IMR-90 (cell line): Measurements from ENCODE around the gene ZNF586. TPM values are rescaled to one million over a fixed set of nuclear protein-coding genes. Genes with fewer than 3 reads are reported as not detected.

Source experiments
- ATAC-seq: fragments of 200-7000 bp; cut with Tn5 transposase; 2 replicates; pipeline ENCODE4 v1.9.1; 2020; ENCODE audit warnings: low read depth, mild to moderate bottlenecking, moderate library complexity
- BruUV-seq: library from RNA; stranded (reverse); fragments of 400-500 nt; replicated peaks from 2 replicates; lab custom pipeline; 2021; lab: Mats Ljungman, UMichigan
- CTCF ChIA-PET: fragments of 300-600 bp; formaldehyde crosslinking; extraction: SDS; loops from one replicate; lab custom pipeline; 2021; ENCODE audit warnings: antibody characterized with exemption; lab: Yijun Ruan, JAX
- POLR2A ChIA-PET: fragments of 300-600 bp; sonication (Branson Sonifier 250); formaldehyde crosslinking; loops from one replicate; lab custom pipeline; 2022; ENCODE audit warnings: antibody characterized with exemption; ENCODE audit not compliant: unreplicated experiment; lab: Charles Lee
- DNase-seq: peaks from one replicate; pipeline ENCODE4 v3.0.0; 2013
- H2AFZ ChIP-seq: replicated peaks from 2 replicates; pipeline ENCODE3; 2013; ENCODE audit warnings: low read length, mild to moderate bottlenecking; ENCODE audit not compliant: poor library complexity
- H2AK5ac ChIP-seq: 2 replicates; pipeline ENCODE4 v1.6.1; 2013; ENCODE audit warnings: low read depth, low read length, inconsistent platforms
- H2AK9ac ChIP-seq: replicated peaks from 2 replicates; pipeline ENCODE3; 2013; ENCODE audit warnings: mild to moderate bottlenecking, low read depth, low read length, moderate library complexity; ENCODE audit not compliant: poor library complexity
- H2BK120ac ChIP-seq: 2 replicates; pipeline ENCODE4 v1.6.1; 2013; ENCODE audit warnings: low read depth, low read length, inconsistent platforms
- H2BK15ac ChIP-seq: 3 replicates; pipeline ENCODE4 v1.6.1; 2013; ENCODE audit warnings: low read depth, low read length, inconsistent platforms
- H2BK20ac ChIP-seq: 2 replicates; pipeline ENCODE4 v1.6.1; 2013; ENCODE audit warnings: low read depth, mild to moderate bottlenecking, inconsistent platforms, low read length, moderate library complexity
- H2BK5ac ChIP-seq: 2 replicates; pipeline ENCODE4 v1.6.1; 2013; ENCODE audit warnings: mild to moderate bottlenecking, low read depth, low read length, inconsistent platforms; ENCODE audit not compliant: poor library complexity, severe bottlenecking
- H3K14ac ChIP-seq: replicated peaks from 2 replicates; pipeline ENCODE4 v1.6.1; 2013; ENCODE audit warnings: low read depth, low read length, inconsistent platforms
- H3K18ac ChIP-seq: 2 replicates; pipeline ENCODE4 v1.6.1; 2013; ENCODE audit warnings: low read depth, low read length, control low read depth
- H3K23ac ChIP-seq: 2 replicates; pipeline ENCODE4 v1.6.1; 2013; ENCODE audit warnings: low read depth, low read length, inconsistent platforms
- H3K27ac ChIP-seq: 2 replicates; pipeline ENCODE4 v1.5.1; 2013; ENCODE audit warnings: mild to moderate bottlenecking, control low read depth, low read length; ENCODE audit not compliant: insufficient read depth
- H3K27me3 ChIP-seq: 2 replicates; pipeline ENCODE4 v1.6.1; 2013; ENCODE audit warnings: low read length; ENCODE audit not compliant: control insufficient read depth, insufficient read depth
- H3K36me3 ChIP-seq: 2 replicates; pipeline ENCODE4 v1.6.1; 2013; ENCODE audit warnings: low read length, mixed read lengths; ENCODE audit not compliant: control insufficient read depth, insufficient read depth
- H3K4ac ChIP-seq: 2 replicates; pipeline ENCODE4 v1.6.1; 2013; ENCODE audit warnings: low read depth, low read length, inconsistent platforms
- H3K4me1 ChIP-seq: 2 replicates; pipeline ENCODE4 v1.6.1; 2013; ENCODE audit warnings: low read length, mixed read lengths; ENCODE audit not compliant: control insufficient read depth, insufficient read depth
- H3K4me2 ChIP-seq: 2 replicates; pipeline ENCODE4 v1.6.1; 2013; ENCODE audit warnings: low read depth, mild to moderate bottlenecking, control low read depth, low read length, moderate library complexity
- H3K4me3 ChIP-seq: 2 replicates; pipeline ENCODE4 v1.5.1; 2013; ENCODE audit warnings: low read depth, mild to moderate bottlenecking, control low read depth, low read length, moderate library complexity; ENCODE audit not compliant: insufficient read depth
- H3K56ac ChIP-seq: 2 replicates; pipeline ENCODE4 v1.6.1; 2013; ENCODE audit warnings: low read length, inconsistent platforms; ENCODE audit not compliant: insufficient read depth; ENCODE audit errors: extremely low read depth
- H3K79me1 ChIP-seq, 2 experiments: 2 replicates each; pipeline ENCODE4 v1.6.1; 2013; ENCODE audit warnings: low read length in 2 of 2, inconsistent platforms in 1 of 2, low read depth in 1 of 2
- H3K9ac ChIP-seq: 2 replicates; pipeline ENCODE4 v1.6.1; 2013; ENCODE audit warnings: low read depth, low read length, control low read depth
- H3K9me1 ChIP-seq: 2 replicates; pipeline ENCODE4 v1.6.1; 2013; ENCODE audit warnings: low read length, inconsistent platforms; ENCODE audit not compliant: insufficient read depth
- H3K9me3 ChIP-seq: 2 replicates; pipeline ENCODE4 v1.6.1; 2013; ENCODE audit warnings: low read length; ENCODE audit not compliant: control insufficient read depth, insufficient read depth
- H4K20me1 ChIP-seq: 2 replicates; pipeline ENCODE4 v1.6.1; 2013; ENCODE audit warnings: low read length, inconsistent platforms; ENCODE audit not compliant: insufficient read depth
- H4K5ac ChIP-seq: 2 replicates; pipeline ENCODE4 v1.6.1; 2013; ENCODE audit warnings: mild to moderate bottlenecking, low read depth, low read length, control low read depth
- H4K8ac ChIP-seq, 2 experiments: 2 replicates each; pipeline ENCODE4 v1.6.1; 2013; ENCODE audit warnings: low read depth in 2 of 2, low read length in 2 of 2, control low read depth in 1 of 2, inconsistent platforms in 1 of 2
- H4K91ac ChIP-seq: 2 replicates; pipeline ENCODE4 v1.6.1; 2013; ENCODE audit warnings: low read depth, low read length, inconsistent platforms; ENCODE audit not compliant: insufficient read depth
- BHLHE40 ChIP-seq: fragments of 150-350 bp; IDR thresholded peaks from 2 replicates; pipeline ENCODE4 v1.6.1; 2016; ENCODE audit warnings: mild to moderate bottlenecking, low read depth, low read length
- CEBPB ChIP-seq: IDR thresholded peaks from 2 replicates; pipeline ENCODE4 v1.6.1; 2012; ENCODE audit warnings: low read depth, low read length, improper control_type of control experiment
- CHD1 ChIP-seq: IDR thresholded peaks from 2 replicates; pipeline ENCODE4 v1.6.1; 2012; ENCODE audit warnings: low read depth, low read length, improper control_type of control experiment
- ELK1 ChIP-seq: fragments of 150-350 bp; IDR thresholded peaks from 2 replicates; pipeline ENCODE4 v1.6.1; 2016; ENCODE audit warnings: low read depth, mild to moderate bottlenecking, low read length, moderate library complexity, borderline replicate concordance
- FOS ChIP-seq: fragments of 150-350 bp; IDR thresholded peaks from 2 replicates; pipeline ENCODE4 v1.6.1; 2016; ENCODE audit warnings: low read depth, low read length
- MAFK ChIP-seq: IDR thresholded peaks from 2 replicates; pipeline ENCODE4 v1.6.1; 2012; ENCODE audit warnings: low read depth, low read length, improper control_type of control experiment
- MAZ ChIP-seq: IDR thresholded peaks from 2 replicates; pipeline ENCODE4 v1.6.1; 2012; ENCODE audit warnings: low read depth, mild to moderate bottlenecking, low read length, improper control_type of control experiment, moderate library complexity, borderline replicate concordance
- MXI1 ChIP-seq: IDR thresholded peaks from 2 replicates; pipeline ENCODE4 v1.6.1; 2012; ENCODE audit warnings: low read depth, mild to moderate bottlenecking, low read length, moderate library complexity, borderline replicate concordance
- NFE2L2 ChIP-seq: fragments of 150-350 bp; IDR thresholded peaks from 2 replicates; pipeline ENCODE4 v1.6.1; 2016; ENCODE audit warnings: low read depth, mild to moderate bottlenecking, low read length
- POLR2A ChIP-seq: IDR thresholded peaks from 2 replicates; pipeline ENCODE4 v1.6.1; 2012; ENCODE audit warnings: mild to moderate bottlenecking, low read depth, low read length
- RAD21 ChIP-seq: IDR thresholded peaks from 2 replicates; pipeline ENCODE4 v1.6.1; 2012; ENCODE audit warnings: low read length, improper control_type of control experiment
- RCOR1 ChIP-seq: IDR thresholded peaks from 2 replicates; pipeline ENCODE4 v1.6.1; 2012; ENCODE audit warnings: mild to moderate bottlenecking, low read length, improper control_type of control experiment; ENCODE audit not compliant: insufficient replicate concordance
- RFX5 ChIP-seq: IDR thresholded peaks from 2 replicates; pipeline ENCODE4 v1.8.0; 2012; ENCODE audit warnings: low read depth, mild to moderate bottlenecking, low read length, moderate library complexity
- SMC3 ChIP-seq: fragments of 150-350 bp; IDR thresholded peaks from 2 replicates; pipeline ENCODE4 v1.6.1; 2016; ENCODE audit warnings: low read depth, mild to moderate bottlenecking, antibody characterized with exemption, low read length, moderate library complexity
- WGBS, 2 experiments: methylation state at CpG; one replicate each; pipeline versions ENCODE4 v1.1.5 to v1.1.7; 2013; ENCODE audit warnings: missing lambda C conversion rate in 2 of 2; ENCODE audit not compliant: insufficient read length in 1 of 2; ENCODE audit errors: extremely low coverage in 2 of 2; 5-methylcytosine and 5-hydroxymethylcytosine counted together
- dilution Hi-C: fragments of 300-500 bp; cut with HindIII; formaldehyde crosslinking; loops from one replicate; pipeline ENCODE4 v1.14.3; 2018; ENCODE audit warnings: low sequenced_read_pairs; ENCODE audit not compliant: unreplicated experiment
- in situ Hi-C: fragments of 300-500 bp; cut with MboI; formaldehyde crosslinking; loops from 3 replicates; pipeline ENCODE4 v1.14.3; 2019; ENCODE audit warnings: low sequenced_read_pairs, inconsistent platforms, mixed read lengths
- intact Hi-C: fragments of 100-400 bp; cut with micrococcal nuclease; formaldehyde crosslinking; loops from 2 replicates; pipeline ENCODE4 v1.10.0; 2022
- polyA plus RNA-seq, 3 experiments: library from polyadenylated mRNA; depleted of rRNA; stranded (reverse); fragments of >200 nt; gene quantifications; 2 replicates each; pipeline ENCODE4 v1.2.3, GENCODE V29; 2012; ENCODE audit warnings: low replicate concordance in 1 of 3
- total RNA-seq: library from RNA; depleted of rRNA; stranded (reverse); fragments of >200 nt; gene quantifications from 2 replicates; pipeline ENCODE4 v1.2.3, GENCODE V29; 2012
- TF ChIP-seq, protein P1 (sequence below): conservative IDR thresholded peaks from 2 replicates; pipeline ENCODE4 v1.5.1; 2012; ENCODE audit warnings: mild to moderate bottlenecking, low read depth, low read length, improper control_type of control experiment
- TF ChIP-seq, protein P2 (sequence below): fragments of 150-350 bp; IDR thresholded peaks from 2 replicates; pipeline ENCODE4 v1.6.1; 2017; ENCODE audit warnings: mild to moderate bottlenecking, antibody characterized with exemption, low read length, low read depth

Gene ZNF586
- total and polyA plus RNA-seq, 2 of the 4 experiments (the other 2 are of a cell fraction), result 5.6 to 18.6 TPM

GRCh38 chr19:57825511-57825910, 56.0 kb downstream of the ZNF586 start:
- Histone ChIP-seq H3K9me3 (no peaks in the 10 kb centered on the region), H4K91ac (no peak overlapping the region), H3K23ac (no peak overlapping the region), H4K20me1 (peaks cover 34% of the 10 kb centered on the region), H2BK20ac (no peak overlapping the region), H3K36me3 (peaks cover 5% of the 10 kb centered on the region), H3K4me1 (peaks cover 13% of the 10 kb centered on the region), H3K18ac (no peak overlapping the region), H2AFZ (no peak overlapping the region), H3K27me3 (no peaks in the 10 kb centered on the region), H3K4me3 (no peak overlapping the region), H3K79me1 (peaks cover 10 to 73% of the 10 kb centered on the region in 2 experiments), H4K8ac (no peak overlapping the region), H2BK5ac (no peak overlapping the region), H2AK5ac (no peak overlapping the region), H2BK120ac (no peak overlapping the region), H2AK9ac (no peak overlapping the region), H3K9me1 (peaks cover 12% of the 10 kb centered on the region), H4K5ac (no peak overlapping the region), H3K4ac (no peak overlapping the region), H3K4me2 (no peak overlapping the region), H3K9ac (no peak overlapping the region), H2BK15ac (no peak overlapping the region), H3K14ac (no peak overlapping the region), H3K27ac (no peak overlapping the region), H3K56ac (no peak overlapping the region)
- WGBS, 2 experiments, result no CpG with 5 or more reads among the region's 6 CpGs
- DNase-seq (no peak), ATAC-seq (no peak)
- ChIA-PET CTCF (no interaction called here), POLR2A (no interaction called here)
- no TSS peak for BruUV-seq
- in situ Hi-C loops, result no loop called here
- intact Hi-C loops, result no loop called here
- dilution Hi-C loops, result no loop called here
- TF ChIP-seq ELK1, result no peak
- TF ChIP-seq FOS, result no peak
- TF ChIP-seq POLR2A, result no peak
- no peak for TF ChIP-seq RFX5
- no peak for TF ChIP-seq NFE2L2
- no peak for TF ChIP-seq CHD1
- TF ChIP-seq SMC3, result no peak
- TF ChIP-seq RCOR1, result no peak
- TF ChIP-seq MXI1, result no peak
- no peak for TF ChIP-seq CEBPB
- TF ChIP-seq, protein P1, sequence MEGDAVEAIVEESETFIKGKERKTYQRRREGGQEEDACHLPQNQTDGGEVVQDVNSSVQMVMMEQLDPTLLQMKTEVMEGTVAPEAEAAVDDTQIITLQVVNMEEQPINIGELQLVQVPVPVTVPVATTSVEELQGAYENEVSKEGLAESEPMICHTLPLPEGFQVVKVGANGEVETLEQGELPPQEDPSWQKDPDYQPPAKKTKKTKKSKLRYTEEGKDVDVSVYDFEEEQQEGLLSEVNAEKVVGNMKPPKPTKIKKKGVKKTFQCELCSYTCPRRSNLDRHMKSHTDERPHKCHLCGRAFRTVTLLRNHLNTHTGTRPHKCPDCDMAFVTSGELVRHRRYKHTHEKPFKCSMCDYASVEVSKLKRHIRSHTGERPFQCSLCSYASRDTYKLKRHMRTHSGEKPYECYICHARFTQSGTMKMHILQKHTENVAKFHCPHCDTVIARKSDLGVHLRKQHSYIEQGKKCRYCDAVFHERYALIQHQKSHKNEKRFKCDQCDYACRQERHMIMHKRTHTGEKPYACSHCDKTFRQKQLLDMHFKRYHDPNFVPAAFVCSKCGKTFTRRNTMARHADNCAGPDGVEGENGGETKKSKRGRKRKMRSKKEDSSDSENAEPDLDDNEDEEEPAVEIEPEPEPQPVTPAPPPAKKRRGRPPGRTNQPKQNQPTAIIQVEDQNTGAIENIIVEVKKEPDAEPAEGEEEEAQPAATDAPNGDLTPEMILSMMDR, result no peak
- no peak for TF ChIP-seq BHLHE40
- no peak for TF ChIP-seq MAZ
- no peak for TF ChIP-seq MAFK
- TF ChIP-seq, protein P2, sequence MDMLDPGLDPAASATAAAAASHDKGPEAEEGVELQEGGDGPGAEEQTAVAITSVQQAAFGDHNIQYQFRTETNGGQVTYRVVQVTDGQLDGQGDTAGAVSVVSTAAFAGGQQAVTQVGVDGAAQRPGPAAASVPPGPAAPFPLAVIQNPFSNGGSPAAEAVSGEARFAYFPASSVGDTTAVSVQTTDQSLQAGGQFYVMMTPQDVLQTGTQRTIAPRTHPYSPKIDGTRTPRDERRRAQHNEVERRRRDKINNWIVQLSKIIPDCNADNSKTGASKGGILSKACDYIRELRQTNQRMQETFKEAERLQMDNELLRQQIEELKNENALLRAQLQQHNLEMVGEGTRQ, result no peak
- TF ChIP-seq RAD21, result no peak
